ENCODE results near the gene VEZT. TPM values are rescaled to one million over a fixed set of nuclear protein-coding genes. Genes with fewer than 3 reads are reported as not detected.
"Not testable (repeated sequence)": the region's sequence is repeated elsewhere in the genome, so short reads cannot be mapped to it uniquely, and the experiment has no call there.

Gene VEZT
- total and polyA plus RNA-seq, 3 experiments from 2014 or later = 25.7 to 53.6 (median 46.8) TPM

DNA sequence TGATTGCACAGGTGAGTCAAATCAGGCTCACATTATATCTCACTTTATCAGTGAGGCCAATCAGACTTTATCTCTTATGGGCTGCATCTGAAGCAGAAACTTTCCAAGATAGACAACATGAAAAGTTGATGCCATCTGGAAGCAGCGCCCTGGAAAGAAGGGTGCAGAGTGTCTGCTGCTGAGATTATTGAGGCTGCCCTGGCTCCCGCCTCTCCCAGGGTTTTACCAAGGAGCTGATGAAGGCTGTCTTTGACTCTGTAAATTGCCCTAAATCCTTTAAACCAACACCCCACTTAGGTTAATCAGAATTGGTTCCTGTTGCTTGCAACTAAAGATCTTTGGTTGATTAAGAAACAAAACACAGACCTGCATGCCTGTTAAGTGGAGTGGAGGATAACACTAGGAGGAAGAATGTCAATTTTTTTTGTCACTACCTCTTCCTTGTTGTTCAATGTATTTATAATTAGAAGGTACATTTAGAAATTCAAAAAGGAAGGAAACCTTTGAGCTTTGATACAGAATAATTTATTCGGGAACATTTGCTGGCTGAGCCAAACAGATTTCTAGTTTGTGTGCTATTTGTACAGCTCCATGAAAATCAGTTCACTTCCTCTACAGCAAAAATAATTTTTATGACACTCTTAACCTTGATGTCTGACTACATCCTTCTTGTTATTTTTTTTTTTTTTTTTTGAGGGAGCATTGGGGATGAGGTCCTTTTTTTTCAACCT is 104.1 kb downstream of the VEZT start:
- Mint-ChIP-seq H3K27ac (no peak overlapping the region), H3K9me3 (no peaks in the 10 kb centered on the region), H3K4me1 (no peaks in the 10 kb centered on the region), H3K36me3 (no peaks in the 10 kb centered on the region), H3K4me3 (no peak overlapping the region), H3K27me3 (peaks cover 14 to 15% of the 10 kb centered on the region in 2 donors)
- Histone ChIP-seq H3K4me1 (ENCODE audit: insufficient read depth, low read length) (no peaks in the 10 kb centered on the region), H3K4me3 (ENCODE audit: low read length) (no peak overlapping the region), H3K27ac (ENCODE audit: low read depth, low read length) (no peak overlapping the region), H3K27me3 (ENCODE audit: insufficient read depth, low read length, poor library complexity, severe bottlenecking) (no peaks in the 10 kb centered on the region), H3K9me3 (ENCODE audit: low read length) (no peaks in the 10 kb centered on the region), H3K36me3 (ENCODE audit: insufficient read depth, low read length) (no peaks in the 10 kb centered on the region)
- no peak for DNase-seq
- CTCF ChIA-PET = interaction anchor here (0.7 kb wide), 1 partner anchor 812 kb away, joined by 4 read pairs; no protein-coding TSS in a partner anchor
- POLR2A ChIA-PET = no interaction called here

DNA sequence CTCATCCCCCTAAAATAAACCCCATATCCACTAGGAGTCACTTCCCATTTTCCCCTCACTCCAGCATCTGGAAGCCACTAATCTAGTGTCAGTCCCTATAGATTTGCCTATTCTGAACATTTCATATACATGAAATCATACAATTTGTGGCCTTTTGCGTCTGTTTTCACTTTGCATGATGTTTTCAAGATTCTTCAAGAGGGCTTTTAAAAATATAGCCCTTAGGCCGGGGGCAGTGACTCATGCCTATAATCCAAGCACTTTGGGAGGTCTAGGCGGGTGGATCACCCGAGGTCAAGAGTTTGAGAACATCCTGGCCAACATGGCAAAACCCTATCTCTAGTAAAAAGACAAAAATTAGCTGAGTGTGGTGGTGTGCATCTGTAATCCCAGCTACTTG is 104.7 kb downstream of the VEZT start:
- peaks cover 14 to 19% of the 10 kb centered on the region in 2 donors for H3K27me3 Mint-ChIP-seq
- peaks cover 0 to under 1% (median 0%) of the 10 kb centered on the region in 3 donors for H3K36me3 Mint-ChIP-seq
- DNase-seq = no peak
- Histone ChIP-seq H3K27ac (ENCODE audit: low read depth, low read length) (no peak overlapping the region), H3K36me3 (ENCODE audit: insufficient read depth, low read length) (no peaks in the 10 kb centered on the region), H3K4me1 (ENCODE audit: insufficient read depth, low read length) (no peaks in the 10 kb centered on the region), H3K4me3 (ENCODE audit: low read length) (no peak overlapping the region), H3K9me3 (ENCODE audit: low read length) (no peaks in the 10 kb centered on the region), H3K27me3 (ENCODE audit: insufficient read depth, low read length, poor library complexity, severe bottlenecking) (no peaks in the 10 kb centered on the region)
- H3K9me3 Mint-ChIP-seq = no peaks in the 10 kb centered on the region
- ChIA-PET CTCF (no interaction called here), POLR2A (no interaction called here)
- no peak overlapping the region for H3K4me3 Mint-ChIP-seq
- no peak overlapping the region for H3K27ac Mint-ChIP-seq
- H3K4me1 Mint-ChIP-seq = no peaks in the 10 kb centered on the region

DNA sequence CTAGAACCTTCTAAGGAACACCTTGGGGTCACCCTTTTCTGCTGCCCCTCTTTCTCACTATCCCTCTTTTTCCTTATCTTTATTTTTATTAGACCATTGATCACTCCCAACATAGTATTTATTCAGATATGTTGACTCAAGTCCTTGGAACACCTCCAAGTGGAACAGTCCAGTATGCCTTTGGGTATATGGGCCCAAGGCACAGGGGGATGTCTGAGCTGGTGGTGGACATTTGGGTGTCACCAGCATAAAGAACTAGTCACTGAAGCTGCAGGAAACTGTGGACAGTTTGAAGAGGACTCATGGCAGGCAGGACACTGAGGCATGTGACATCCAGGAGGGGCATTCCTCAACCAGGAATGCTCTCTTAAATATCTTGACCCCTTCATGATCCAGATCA is 105.6 kb downstream of the VEZT start:
- peaks cover 14 to 23% of the 10 kb centered on the region in 2 donors for H3K27me3 Mint-ChIP-seq
- no peak overlapping the region for H3K4me3 Mint-ChIP-seq
- Histone ChIP-seq H3K4me3 (ENCODE audit: low read length) (no peak overlapping the region), H3K36me3 (ENCODE audit: insufficient read depth, low read length) (no peaks in the 10 kb centered on the region), H3K9me3 (ENCODE audit: low read length) (no peaks in the 10 kb centered on the region), H3K27ac (ENCODE audit: low read depth, low read length) (no peak overlapping the region), H3K4me1 (ENCODE audit: insufficient read depth, low read length) (no peaks in the 10 kb centered on the region), H3K27me3 (ENCODE audit: insufficient read depth, low read length, poor library complexity, severe bottlenecking) (no peaks in the 10 kb centered on the region)
- H3K9me3 Mint-ChIP-seq = no peaks in the 10 kb centered on the region
- ChIA-PET POLR2A (no interaction called here), CTCF (no interaction called here)
- DNase-seq = no peak
- no peak overlapping the region for H3K27ac Mint-ChIP-seq
- H3K4me1 Mint-ChIP-seq = no peaks in the 10 kb centered on the region
- H3K36me3 Mint-ChIP-seq = peaks cover 0 to 4% (median 0%) of the 10 kb centered on the region in 3 donors

DNA sequence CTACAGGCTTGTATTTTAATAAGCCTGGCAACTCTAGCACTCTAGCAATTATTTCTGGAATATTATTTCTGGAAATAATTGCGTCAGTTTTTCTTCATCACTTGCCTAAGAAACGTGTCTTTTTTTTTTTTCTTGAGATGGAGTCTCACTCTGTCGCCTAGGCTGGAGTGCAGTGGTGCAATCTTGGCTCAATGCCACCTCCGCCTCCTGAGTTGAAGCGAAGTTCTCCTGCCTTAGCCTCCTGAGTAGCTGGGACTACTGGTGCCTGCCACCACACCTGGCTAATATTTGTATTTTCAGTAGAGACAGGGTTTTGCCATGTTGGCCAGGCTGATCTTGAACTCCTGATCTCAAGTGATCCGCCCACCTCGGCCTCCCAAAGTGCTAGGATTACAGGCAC is 106.6 kb downstream of the VEZT start:
- CTCF ChIA-PET, H3K4me1 Mint-ChIP-seq, DNase-seq: not testable (repeated sequence)

DNA sequence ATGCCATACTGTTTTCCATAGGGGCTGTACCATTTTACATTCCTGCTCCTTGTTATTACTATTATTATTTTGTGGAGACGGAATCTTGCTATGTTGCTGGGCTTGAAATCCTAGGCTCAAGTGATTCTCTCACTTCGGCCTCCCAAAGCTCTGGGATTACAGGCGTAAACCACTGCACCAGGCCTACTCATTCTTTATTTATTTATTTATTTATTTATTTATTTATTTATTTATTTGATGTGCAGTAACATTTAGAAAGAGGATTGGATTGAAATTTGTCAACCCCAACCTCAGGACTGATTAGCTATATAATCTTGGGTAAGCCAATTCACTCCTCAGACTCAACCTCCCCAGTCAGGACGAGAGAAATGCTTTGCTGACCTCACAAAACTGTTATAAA is 107.9 kb downstream of the VEZT start:
- ChIA-PET POLR2A (no interaction called here), CTCF (interaction anchor here (0.7 kb wide), 1 partner anchor 109 kb away, joined by 3 read pairs; no protein-coding TSS in a partner anchor)
- no peak overlapping the region for H3K4me3 ChIP-seq (ENCODE audit: low read length)
- no peak overlapping the region for H3K4me3 Mint-ChIP-seq
- no peaks in the 10 kb centered on the region for H3K27me3 ChIP-seq (ENCODE audit: insufficient read depth, low read length, poor library complexity, severe bottlenecking)
- H3K9me3 ChIP-seq (ENCODE audit: low read length) = no peaks in the 10 kb centered on the region
- peaks cover 5 to 17% of the 10 kb centered on the region in 2 donors for H3K27me3 Mint-ChIP-seq
- H3K36me3 Mint-ChIP-seq = peaks cover 0 to 4% (median 0%) of the 10 kb centered on the region in 3 donors
- no peak for DNase-seq
- H3K27ac Mint-ChIP-seq = no peak overlapping the region
- H3K27ac ChIP-seq (ENCODE audit: low read depth, low read length) = no peak overlapping the region
- no peaks in the 10 kb centered on the region for H3K4me1 Mint-ChIP-seq
- H3K4me1 ChIP-seq (ENCODE audit: insufficient read depth, low read length) = no peaks in the 10 kb centered on the region
- no peaks in the 10 kb centered on the region for H3K36me3 ChIP-seq (ENCODE audit: insufficient read depth, low read length)
- no peaks in the 10 kb centered on the region for H3K9me3 Mint-ChIP-seq

More for the DNA sequence above, 106.6 kb downstream of the VEZT start:
- H3K36me3 ChIP-seq (ENCODE audit: insufficient read depth, low read length); H3K4me1 ChIP-seq (ENCODE audit: insufficient read depth, low read length); H3K4me3 Mint-ChIP-seq; H3K9me3 Mint-ChIP-seq; H3K9me3 ChIP-seq (ENCODE audit: low read length); H3K27me3 ChIP-seq (ENCODE audit: insufficient read depth, low read length, poor library complexity, severe bottlenecking); H3K36me3 Mint-ChIP-seq; H3K27ac ChIP-seq (ENCODE audit: low read depth, low read length); POLR2A ChIA-PET; H3K27ac Mint-ChIP-seq; H3K4me3 ChIP-seq (ENCODE audit: low read length): not testable (repeated sequence)
- peaks cover 11 to 23% of the 10 kb centered on the region in 2 donors for H3K27me3 Mint-ChIP-seq

DNA sequence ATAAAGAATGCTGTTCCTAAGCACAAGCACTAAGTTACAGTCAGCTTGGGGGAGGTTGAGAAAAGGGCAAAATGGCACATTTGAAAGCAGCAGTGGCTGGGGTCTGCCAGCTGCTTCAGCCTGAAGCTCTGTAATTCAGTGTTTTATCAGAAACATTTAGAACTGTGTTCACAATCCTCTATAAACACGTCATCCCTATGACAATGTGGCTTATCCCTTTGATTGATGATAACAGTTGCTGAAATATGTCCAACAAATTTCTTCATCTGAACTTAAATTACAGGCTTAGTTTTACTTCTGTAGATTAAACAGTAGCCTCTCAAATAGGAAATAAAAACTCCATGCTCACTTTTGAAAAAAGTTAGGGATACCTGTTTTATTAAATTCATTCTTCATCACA is 108.8 kb downstream of the VEZT start:
- POLR2A ChIA-PET = no interaction called here
- no peaks in the 10 kb centered on the region for H3K4me1 Mint-ChIP-seq

DNA sequence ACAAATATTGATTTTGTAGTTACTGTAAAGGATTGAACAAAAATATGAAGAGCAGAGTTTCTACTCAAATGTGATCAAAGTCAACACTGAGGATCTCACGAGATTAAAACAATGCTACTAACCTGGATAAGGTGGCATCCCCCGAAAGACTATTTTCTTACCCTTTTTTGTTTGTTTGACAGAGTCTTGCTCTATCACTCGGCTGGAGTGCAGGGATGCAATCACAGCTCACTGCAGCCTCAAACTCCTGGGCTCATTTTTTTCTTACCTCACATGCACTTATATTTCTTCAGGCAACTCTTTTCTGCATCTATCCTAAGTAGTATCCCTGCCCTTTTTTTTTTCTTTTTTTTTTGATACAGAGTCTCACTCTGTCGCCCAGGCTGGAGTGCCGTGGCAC is 109.2 kb downstream of the VEZT start:
- H3K4me3 Mint-ChIP-seq = no peak overlapping the region
- POLR2A ChIA-PET = no interaction called here

More for the DNA sequence above, 108.8 kb downstream of the VEZT start:
- no peak overlapping the region for H3K4me3 Mint-ChIP-seq
- CTCF ChIA-PET = no interaction called here
- no peak for DNase-seq
- no peak overlapping the region for H3K27ac Mint-ChIP-seq
- H3K27me3 ChIP-seq (ENCODE audit: insufficient read depth, low read length, poor library complexity, severe bottlenecking) = no peaks in the 10 kb centered on the region
- no peak overlapping the region for H3K4me3 ChIP-seq (ENCODE audit: low read length)
- no peaks in the 10 kb centered on the region for H3K9me3 Mint-ChIP-seq
- H3K4me1 ChIP-seq (ENCODE audit: insufficient read depth, low read length) = no peaks in the 10 kb centered on the region
- H3K9me3 ChIP-seq (ENCODE audit: low read length) = no peaks in the 10 kb centered on the region
- H3K36me3 ChIP-seq (ENCODE audit: insufficient read depth, low read length) = no peaks in the 10 kb centered on the region
- H3K36me3 Mint-ChIP-seq = peaks cover 0 to 4% (median 0%) of the 10 kb centered on the region in 3 donors
- no peak overlapping the region for H3K27ac ChIP-seq (ENCODE audit: low read depth, low read length)
- H3K27me3 Mint-ChIP-seq = peaks cover 7 to 13% of the 10 kb centered on the region in 2 donors

DNA sequence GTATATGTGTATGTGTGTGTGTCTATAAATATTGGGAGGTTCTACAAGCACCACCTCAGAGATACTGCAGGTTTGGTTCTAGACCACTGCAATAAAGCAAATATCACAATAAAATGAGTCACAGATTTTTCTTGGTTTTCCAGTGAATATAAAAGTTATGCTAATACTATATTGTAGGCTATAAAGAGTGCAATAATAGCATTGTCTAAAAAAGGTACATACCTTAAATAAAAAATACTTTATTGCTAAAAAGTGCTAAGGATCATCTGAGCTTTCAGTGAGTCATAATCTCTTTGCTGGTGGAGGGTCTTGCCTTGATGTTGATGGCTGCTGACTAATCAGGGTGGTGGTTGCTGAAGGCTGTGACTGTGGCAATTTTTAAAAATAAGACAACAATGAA is 111.1 kb downstream of the VEZT start:
- Mint-ChIP-seq H3K4me3 (no peak overlapping the region), H3K4me1 (no peaks in the 10 kb centered on the region)
- POLR2A ChIA-PET = no interaction called here

More for the DNA sequence above, 109.2 kb downstream of the VEZT start:
- DNase-seq = no peak
- H3K27me3 ChIP-seq (ENCODE audit: insufficient read depth, low read length, poor library complexity, severe bottlenecking) = no peaks in the 10 kb centered on the region
- no peaks in the 10 kb centered on the region for H3K9me3 ChIP-seq (ENCODE audit: low read length)
- H3K27ac ChIP-seq (ENCODE audit: low read depth, low read length) = no peak overlapping the region
- CTCF ChIA-PET = no interaction called here
- Mint-ChIP-seq H3K36me3 (peaks cover 0 to 4% (median 0%) of the 10 kb centered on the region in 3 donors), H3K4me1 (no peaks in the 10 kb centered on the region), H3K9me3 (no peaks in the 10 kb centered on the region), H3K27ac (no peak overlapping the region), H3K27me3 (peaks cover 7 to 13% of the 10 kb centered on the region in 2 donors)
- no peaks in the 10 kb centered on the region for H3K36me3 ChIP-seq (ENCODE audit: insufficient read depth, low read length)
- H3K4me3 ChIP-seq (ENCODE audit: low read length) = no peak overlapping the region
- H3K4me1 ChIP-seq (ENCODE audit: insufficient read depth, low read length) = no peaks in the 10 kb centered on the region

More for the DNA sequence above, 111.1 kb downstream of the VEZT start:
- Mint-ChIP-seq H3K9me3 (no peaks in the 10 kb centered on the region), H3K27me3 (peaks cover 2 to 13% of the 10 kb centered on the region in 2 donors), H3K27ac (no peak overlapping the region), H3K36me3 (peaks cover 0 to 4% (median 0%) of the 10 kb centered on the region in 3 donors)
- no peaks in the 10 kb centered on the region for H3K36me3 ChIP-seq (ENCODE audit: insufficient read depth, low read length)
- no peaks in the 10 kb centered on the region for H3K27me3 ChIP-seq (ENCODE audit: insufficient read depth, low read length, poor library complexity, severe bottlenecking)
- H3K27ac ChIP-seq (ENCODE audit: low read depth, low read length) = no peak overlapping the region
- no peak overlapping the region for H3K4me3 ChIP-seq (ENCODE audit: low read length)
- no peaks in the 10 kb centered on the region for H3K9me3 ChIP-seq (ENCODE audit: low read length)
- no peak for DNase-seq
- CTCF ChIA-PET = no interaction called here
- H3K4me1 ChIP-seq (ENCODE audit: insufficient read depth, low read length) = no peaks in the 10 kb centered on the region
